A673 (cell line): ENCODE data around the gene FN3K. TPM values are rescaled to one million over a fixed set of nuclear protein-coding genes. Genes with fewer than 3 reads are reported as not detected.

Experiments
- BruUV-seq: library from RNA; stranded (reverse); fragments of 400-500 nt; replicated peaks from 2 replicates; lab custom pipeline; 2021; lab: Mats Ljungman, UMichigan
- CTCF ChIA-PET: fragments of 300-600 bp; sonication (Branson Sonifier 250); formaldehyde crosslinking; loops from one replicate; lab custom pipeline; 2022; ENCODE audit warnings: antibody characterized with exemption; lab: Charles Lee
- POLR2A ChIA-PET: fragments of 300-600 bp; sonication (Branson Sonifier 250); formaldehyde crosslinking; loops from one replicate; lab custom pipeline; 2022; ENCODE audit warnings: antibody characterized with exemption; ENCODE audit not compliant: low non-redundant PET; lab: Charles Lee
- DNase-seq: peaks from one replicate; pipeline ENCODE4 v3.0.0-alpha.2; 2015; ENCODE audit warnings: low spot score
- H3K27ac ChIP-seq: fragments of 200-600 bp; sonication (generic); 2 replicates; pipeline ENCODE4 v1.5.1; 2016; ENCODE audit warnings: mixed run types, low read depth, mild to moderate bottlenecking, mixed read lengths, antibody characterized with exemption, low read length; ENCODE audit not compliant: poor library complexity, severe bottlenecking
- H3K27me3 ChIP-seq: fragments of 200-600 bp; sonication (generic); replicated peaks from 2 replicates; pipeline ENCODE4 v1.6.1; 2017; ENCODE audit warnings: mixed run types, low read depth, mild to moderate bottlenecking, mixed read lengths, antibody characterized with exemption, low read length; ENCODE audit not compliant: insufficient read depth, poor library complexity
- H3K36me3 ChIP-seq: fragments of 200-600 bp; sonication (generic); 2 replicates; pipeline ENCODE4 v1.6.1; 2016; ENCODE audit warnings: mixed run types, mild to moderate bottlenecking, mixed read lengths, antibody characterized with exemption, low read length; ENCODE audit not compliant: insufficient read depth, poor library complexity, severe bottlenecking
- H3K4me1 ChIP-seq: fragments of 200-600 bp; sonication (generic); 2 replicates; pipeline ENCODE4 v1.6.1; 2017; ENCODE audit warnings: mixed run types, mild to moderate bottlenecking, mixed read lengths, antibody characterized with exemption, low read length; ENCODE audit not compliant: insufficient read depth, poor library complexity, severe bottlenecking
- H3K4me3 ChIP-seq: fragments of 200-600 bp; sonication (generic); 2 replicates; pipeline ENCODE4 v1.5.1; 2016; ENCODE audit warnings: low read depth, mixed run types, mild to moderate bottlenecking, mixed read lengths, low read length; ENCODE audit not compliant: poor library complexity, severe bottlenecking
- H3K9me3 ChIP-seq: fragments of 200-600 bp; sonication (generic); 2 replicates; pipeline ENCODE4 v1.6.1; 2016; ENCODE audit warnings: mixed run types, low read depth, mild to moderate bottlenecking, mixed read lengths, antibody characterized with exemption, low read length; ENCODE audit not compliant: poor library complexity, severe bottlenecking
- CTCF ChIP-seq: fragments of 300-800, 200-600 bp; sonication (generic); conservative IDR thresholded peaks from 2 replicates; pipeline ENCODE4 v1.5.1; 2017; ENCODE audit warnings: low read depth, mild to moderate bottlenecking, antibody characterized with exemption, low read length, moderate library complexity, mixed read lengths
- EZH2 ChIP-seq: fragments of 200-600 bp; sonication (generic); IDR thresholded peaks from 2 replicates; pipeline ENCODE4 v1.6.1; 2017; ENCODE audit warnings: borderline replicate concordance, low read depth, mild to moderate bottlenecking, mixed read lengths, antibody characterized with exemption, low read length; ENCODE audit not compliant: poor library complexity, severe bottlenecking
- intact Hi-C: fragments of 100-400 bp; cut with micrococcal nuclease; formaldehyde crosslinking; loops from one replicate; pipeline ENCODE4 v1.10.0; 2022; ENCODE audit not compliant: unreplicated experiment
- total RNA-seq: library from RNA; stranded (reverse); gene quantifications from 2 replicates; pipeline ENCODE4 v1.2.3, GENCODE V29; 2021

FN3K gene
- total RNA-seq, 1 experiment from 2014 or later = 6.7 TPM

DNA sequence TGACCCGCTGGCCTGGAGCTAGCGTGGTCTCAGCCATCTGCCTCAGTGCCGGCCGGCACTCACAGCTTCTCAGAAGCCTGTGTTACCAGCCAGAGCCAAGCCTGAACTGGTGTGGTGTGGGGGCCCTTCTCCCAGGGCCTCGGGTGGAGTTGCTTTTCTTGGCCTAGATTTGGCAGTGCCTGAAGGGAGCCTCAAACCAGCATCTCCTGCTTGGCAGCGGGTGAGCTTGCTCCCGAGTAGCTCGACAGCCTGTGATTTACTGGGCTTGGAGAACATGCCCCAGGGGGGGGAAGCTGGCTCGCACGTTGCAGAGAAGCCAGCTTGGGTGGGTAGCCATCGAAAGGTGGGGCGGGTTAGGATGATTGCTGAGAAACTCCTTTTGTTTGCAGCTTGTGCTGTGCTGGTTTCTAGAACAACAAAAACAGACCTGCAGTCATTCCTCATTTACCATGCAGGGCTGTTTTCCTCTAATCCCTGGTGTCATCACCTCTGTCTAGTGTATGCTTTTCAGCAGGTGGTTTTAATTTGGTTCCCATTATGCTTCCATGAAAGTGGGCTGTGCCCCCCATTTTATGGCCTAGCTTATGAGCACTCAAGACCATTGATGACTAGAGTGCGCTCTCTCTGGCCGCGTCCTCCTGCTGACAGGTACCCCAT is 58.7 kb downstream of the FN3K start:
- POLR2A ChIA-PET = no interaction called here
- H3K36me3 ChIP-seq = no peaks in the 10 kb centered on the region
- H3K4me3 ChIP-seq = no peak overlapping the region
- H3K27ac ChIP-seq = peak overlapping the region; percentile 42
- no peaks in the 10 kb centered on the region for H3K9me3 ChIP-seq
- H3K27me3 ChIP-seq = no peaks in the 10 kb centered on the region
- H3K4me1 ChIP-seq = no peaks in the 10 kb centered on the region
- TF ChIP-seq CTCF = no peak
- TF ChIP-seq EZH2 = no peak
- no TSS peak for BruUV-seq
- intact Hi-C loops = no loop called here
- CTCF ChIA-PET = no interaction called here
- no peak for DNase-seq

DNA sequence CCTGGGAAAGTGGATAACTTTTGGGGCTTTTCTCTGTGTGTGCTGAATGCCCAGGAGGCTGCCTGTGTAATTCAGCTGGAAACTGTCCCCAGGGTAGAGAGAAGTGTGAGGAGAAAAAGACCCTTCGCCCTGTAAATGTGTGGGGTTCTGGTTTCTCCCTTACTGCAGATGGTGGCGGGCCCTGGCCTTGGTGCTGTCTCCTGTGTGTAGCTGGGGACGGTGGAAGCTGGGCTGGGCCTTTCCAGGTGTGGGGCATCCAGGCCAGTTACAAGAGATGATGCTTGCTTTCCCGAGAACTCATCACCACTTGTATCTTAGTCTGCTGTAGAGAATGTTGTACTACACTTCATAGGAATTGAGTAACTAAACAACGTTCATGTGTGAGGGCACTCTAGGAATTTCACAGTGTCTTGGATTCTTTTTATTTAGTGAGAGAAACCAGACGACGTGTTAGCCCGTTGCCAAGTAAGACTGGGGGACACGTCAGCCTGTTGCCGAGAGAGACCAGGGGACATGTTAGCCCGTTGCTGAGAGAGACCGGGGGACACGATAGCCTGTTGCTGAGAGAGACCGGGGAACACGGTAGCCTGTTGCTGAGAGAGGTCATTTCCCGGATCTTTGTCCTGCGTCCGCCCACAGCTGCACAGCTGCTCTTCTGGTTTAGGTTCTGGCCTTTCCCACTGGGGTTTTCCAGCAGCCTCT is 59.5 kb downstream of the FN3K start:
- Histone ChIP-seq H3K9me3 (no peaks in the 10 kb centered on the region), H3K4me3 (no peak overlapping the region), H3K36me3 (peaks cover 5% of the 10 kb centered on the region), H3K27me3 (no peaks in the 10 kb centered on the region), H3K4me1 (no peaks in the 10 kb centered on the region), H3K27ac (no peak overlapping the region)
- intact Hi-C loops = no loop called here
- no peak for DNase-seq
- ChIA-PET CTCF (no interaction called here), POLR2A (no interaction called here)
- no TSS peak for BruUV-seq
- TF ChIP-seq EZH2 (no peak), CTCF (no peak)

GRCh38 chr17:82795615-82796014 is 60.2 kb downstream of the FN3K start:
- no peak for DNase-seq
- H3K4me3 ChIP-seq = no peak overlapping the region
- no peaks in the 10 kb centered on the region for H3K27me3 ChIP-seq
- POLR2A ChIA-PET = no interaction called here
- no peak for TF ChIP-seq CTCF
- TF ChIP-seq EZH2 = no peak
- BruUV-seq = no TSS peak
- H3K9me3 ChIP-seq = no peaks in the 10 kb centered on the region
- no peaks in the 10 kb centered on the region for H3K4me1 ChIP-seq
- peaks cover 11% of the 10 kb centered on the region for H3K36me3 ChIP-seq
- CTCF ChIA-PET = no interaction called here
- intact Hi-C loops = no loop called here
- no peak overlapping the region for H3K27ac ChIP-seq
